ENCODE results near the gene OR5H15. TPM values are rescaled to one million over a fixed set of nuclear protein-coding genes. Genes with fewer than 3 reads are reported as not detected.
"Not testable (repeated sequence)": the region's sequence is repeated elsewhere in the genome, so short reads cannot be mapped to it uniquely, and the experiment has no call there.

Gene OR5H15
- not detected in 2 replicates for total RNA-seq (2014; rRNA removed; shearing (Covaris generic))
- not detected in 2 replicates for polyA plus RNA-seq (2015; cell fraction: cytosol; rRNA removed)
- not detected in 2 replicates for polyA plus RNA-seq (2015; cell fraction: nucleus; rRNA removed)

DNA sequence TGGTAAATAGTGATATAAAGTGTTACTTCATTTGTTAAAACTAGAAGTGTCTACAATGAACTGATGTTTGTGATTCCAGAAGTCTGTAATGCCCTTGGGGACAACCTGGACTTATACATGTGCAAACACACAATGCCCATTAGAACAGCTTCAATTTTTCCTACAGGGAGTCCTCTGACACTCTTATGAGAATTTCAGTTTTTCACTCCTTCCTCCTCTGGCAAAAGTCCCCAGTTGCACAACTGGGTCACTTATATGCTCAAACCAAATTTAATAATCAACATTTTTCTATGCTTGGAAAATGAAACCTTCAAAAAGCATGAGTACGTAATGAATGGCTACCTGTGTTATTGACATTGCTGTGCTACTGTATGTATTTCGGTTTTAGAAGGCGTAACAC lies at the start of gene OR5H15:
OR5H15 (plus strand) TSS at position 301 of the 400 bp plus-strand sequence. CDS start 2,004 bp downstream, outside the sequence.
- no peak for DNase-seq (ENCODE audit: low read depth, low spot score)
- in situ Hi-C loops (cut with HindIII; ENCODE audit: low pct_unique_long_range_greater_than_20kb, low sequenced_read_pairs) = no loop called here

DNA sequence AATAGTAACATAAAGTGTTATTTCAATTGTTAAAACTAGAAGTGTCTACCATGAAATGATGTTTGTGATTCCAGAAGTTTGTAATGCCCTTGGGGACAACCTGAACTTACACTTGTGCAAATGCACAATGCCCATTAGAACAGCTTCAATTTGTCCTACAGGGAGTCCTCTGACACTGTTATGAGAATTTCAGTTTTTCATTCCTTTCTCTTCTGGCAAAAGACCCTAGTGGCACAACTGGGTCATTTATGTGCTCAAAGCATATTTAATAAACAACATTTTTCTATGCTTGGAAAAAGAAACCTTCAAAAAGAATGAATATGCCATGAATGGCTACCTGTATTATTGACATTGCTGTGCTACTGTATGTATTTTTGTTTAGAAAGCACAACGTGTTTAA lies 36.1 kb upstream of the OR5H15 start, which contains the start of gene OR5H1:
OR5H1 (plus strand) TSS at position 301 of the 400 bp plus-strand sequence. CDS start 1,977 bp downstream, outside the sequence.
- DNase-seq (ENCODE audit: low read depth, low spot score) = no peak
- in situ Hi-C loops (cut with HindIII; ENCODE audit: low pct_unique_long_range_greater_than_20kb, low sequenced_read_pairs) = no loop called here

DNA sequence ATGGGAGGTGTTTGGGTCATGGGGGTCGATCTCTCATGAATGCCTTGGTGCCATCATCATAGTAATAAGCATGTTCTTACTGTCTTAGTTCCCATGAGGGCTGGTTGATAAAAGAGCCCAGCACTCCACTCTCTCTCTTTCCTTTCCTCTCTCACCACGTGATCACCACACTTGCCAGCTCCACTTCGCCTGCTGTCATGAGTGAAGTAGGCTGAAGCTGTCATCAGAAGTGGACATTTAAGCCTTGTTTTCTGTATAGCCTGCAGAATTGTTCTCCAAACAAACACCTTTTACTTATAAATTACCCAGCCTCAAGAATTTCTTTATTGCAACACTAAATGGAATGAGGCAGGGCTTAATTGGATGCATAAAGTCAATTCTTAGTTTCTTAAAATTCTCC lies 29.9 kb upstream of the OR5H15 start:
- in situ Hi-C loops (cut with HindIII; ENCODE audit: low pct_unique_long_range_greater_than_20kb, low sequenced_read_pairs) = no loop called here
- no peak for DNase-seq (ENCODE audit: low read depth, low spot score)

DNA sequence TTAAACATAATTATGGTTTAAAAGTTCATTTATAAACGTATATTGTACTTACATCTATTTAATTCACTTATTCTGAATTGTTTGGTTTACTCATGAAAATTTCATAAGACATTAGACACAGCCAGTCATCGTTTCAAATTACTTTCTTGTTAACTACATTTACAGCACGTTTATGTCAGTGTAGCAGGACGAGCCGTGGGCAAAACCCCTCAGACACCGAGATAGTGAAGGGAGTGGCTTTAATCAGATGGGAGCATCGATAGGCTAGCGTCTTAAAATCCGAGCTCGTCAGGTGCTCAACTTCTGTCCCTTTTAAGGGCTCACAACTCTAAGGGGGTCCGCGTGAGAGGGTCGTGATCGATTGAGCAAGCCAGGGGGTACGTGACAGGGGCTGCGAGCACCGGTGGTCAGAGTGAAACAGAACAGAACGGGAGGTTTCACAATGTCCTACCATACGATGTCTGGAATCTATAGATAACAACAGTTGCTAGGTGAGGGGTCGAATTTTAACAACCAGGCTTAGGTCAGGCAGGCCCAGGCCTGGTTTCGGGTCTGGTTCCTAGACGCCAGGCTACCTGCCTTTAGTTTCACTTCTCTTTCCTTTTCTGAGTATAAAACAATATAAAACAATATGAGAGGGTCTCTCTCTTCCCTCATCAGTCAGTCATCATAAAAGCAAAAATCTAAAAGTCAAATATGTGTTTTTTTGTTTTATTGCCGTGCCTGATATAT lies 28.5 kb upstream of the OR5H15 start:
- in situ Hi-C loops (cut with HindIII; ENCODE audit: low pct_unique_long_range_greater_than_20kb, low sequenced_read_pairs); DNase-seq (ENCODE audit: low read depth, low spot score): not testable (repeated sequence)

DNA sequence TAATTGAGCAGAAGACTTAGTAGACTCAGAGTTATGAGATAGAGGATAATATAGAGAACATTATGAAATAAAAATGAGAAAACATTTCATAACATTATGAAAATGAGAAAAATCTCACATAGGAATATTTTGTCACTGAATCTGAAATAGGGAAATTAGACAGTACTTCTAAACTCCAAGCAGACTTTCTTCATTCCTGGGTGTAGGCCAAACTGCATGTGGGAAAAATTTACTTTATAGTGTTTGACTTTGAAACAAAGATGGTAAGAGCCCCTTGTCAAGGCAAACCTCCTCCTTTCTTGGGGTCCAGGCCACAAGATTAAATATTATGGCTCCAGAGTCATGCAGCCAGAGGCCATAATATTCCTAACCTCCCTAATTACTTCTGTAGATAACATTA lies 26.0 kb upstream of the OR5H15 start:
- in situ Hi-C loops (cut with HindIII; ENCODE audit: low pct_unique_long_range_greater_than_20kb, low sequenced_read_pairs) = no loop called here
- no peak for DNase-seq (ENCODE audit: low read depth, low spot score)

DNA sequence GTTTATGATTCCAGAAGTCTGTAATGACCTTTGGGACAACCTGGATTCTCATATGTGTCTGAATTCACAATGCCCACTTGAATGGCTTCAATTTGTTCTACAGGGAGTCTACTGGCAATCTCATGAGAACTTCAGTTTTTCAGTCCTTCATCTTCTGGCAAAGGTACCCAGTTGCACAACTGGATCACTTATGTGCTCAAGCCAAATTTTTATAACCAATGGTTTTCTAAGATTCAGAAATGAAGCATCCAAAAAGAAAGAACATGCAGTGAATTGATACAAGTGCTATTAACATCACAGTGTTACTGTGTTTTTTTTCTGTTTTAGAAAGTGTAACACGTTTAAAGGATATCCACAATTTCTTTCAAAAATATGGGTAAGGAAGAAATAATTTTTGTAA lies 19.3 kb upstream of the OR5H15 start, which contains the start of gene OR5H14:
OR5H14 (plus strand) TSS at position 301 of the 400 bp plus-strand sequence. CDS start 1,907 bp downstream, outside the sequence.
- in situ Hi-C loops (cut with HindIII; ENCODE audit: low pct_unique_long_range_greater_than_20kb, low sequenced_read_pairs) = no loop called here
- DNase-seq (ENCODE audit: low read depth, low spot score) = no peak

DNA sequence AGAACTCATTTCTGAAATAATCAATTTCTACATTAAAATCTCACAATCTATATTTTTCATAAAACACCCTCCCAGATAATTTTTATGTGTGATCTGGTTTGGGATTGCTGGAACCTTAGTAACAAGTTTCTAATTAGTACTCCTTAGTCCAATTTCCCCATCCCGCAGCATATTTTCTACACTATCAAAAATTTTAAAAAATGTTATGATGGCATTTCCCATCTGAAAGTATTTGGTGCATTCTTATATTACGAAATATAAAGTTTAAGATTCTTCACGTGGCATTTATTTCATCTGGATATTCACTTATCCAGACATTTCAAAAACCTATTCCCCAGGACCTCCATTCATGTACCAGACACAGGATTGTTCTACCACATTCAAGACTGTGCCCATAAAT lies 17.7 kb upstream of the OR5H15 start:
- in situ Hi-C loops (cut with HindIII; ENCODE audit: low pct_unique_long_range_greater_than_20kb, low sequenced_read_pairs) = no loop called here

DNA sequence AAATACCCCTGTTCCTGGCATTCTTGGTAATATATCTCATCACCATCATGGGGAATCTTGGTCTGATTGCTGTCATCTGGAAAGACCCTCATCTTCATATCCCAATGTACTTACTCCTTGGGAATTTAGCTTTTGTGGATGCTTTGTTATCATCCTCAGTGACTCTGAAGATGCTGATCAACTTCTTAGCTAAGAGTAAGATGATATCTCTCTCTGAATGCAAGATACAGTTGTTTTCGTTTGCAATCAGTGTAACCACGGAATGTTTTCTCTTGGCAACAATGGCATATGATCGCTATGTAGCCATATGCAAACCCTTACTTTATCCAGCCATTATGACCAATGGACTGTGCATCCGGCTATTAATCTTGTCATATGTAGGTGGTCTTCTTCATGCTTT lies 17.0 kb upstream of the OR5H15 start:
- in situ Hi-C loops (cut with HindIII; ENCODE audit: low pct_unique_long_range_greater_than_20kb, low sequenced_read_pairs); DNase-seq (ENCODE audit: low read depth, low spot score): not testable (repeated sequence)

More for the DNA sequence above, 17.7 kb upstream of the OR5H15 start:
- no peak for DNase-seq (ENCODE audit: low read depth, low spot score)

DNA sequence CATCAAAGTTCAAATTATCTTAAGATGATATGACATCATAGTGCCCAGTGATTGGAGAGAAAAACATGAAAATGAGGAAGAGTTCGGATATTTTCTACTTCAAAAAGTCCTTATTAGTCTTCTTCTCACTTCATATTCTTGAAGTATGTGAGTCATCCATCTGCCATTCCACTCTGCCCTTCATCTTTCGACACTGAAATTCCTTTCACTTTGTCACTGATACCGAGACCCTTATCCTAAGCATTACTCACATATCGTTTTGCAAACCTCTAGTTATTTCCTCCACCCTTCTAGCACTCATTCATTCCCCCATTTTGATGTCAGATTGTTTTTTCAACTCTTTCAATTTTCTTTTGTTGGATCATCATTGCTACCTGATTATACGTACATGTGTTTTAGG lies 15.3 kb upstream of the OR5H15 start:
- no peak for DNase-seq (ENCODE audit: low read depth, low spot score)
- in situ Hi-C loops (cut with HindIII; ENCODE audit: low pct_unique_long_range_greater_than_20kb, low sequenced_read_pairs) = no loop called here

DNA sequence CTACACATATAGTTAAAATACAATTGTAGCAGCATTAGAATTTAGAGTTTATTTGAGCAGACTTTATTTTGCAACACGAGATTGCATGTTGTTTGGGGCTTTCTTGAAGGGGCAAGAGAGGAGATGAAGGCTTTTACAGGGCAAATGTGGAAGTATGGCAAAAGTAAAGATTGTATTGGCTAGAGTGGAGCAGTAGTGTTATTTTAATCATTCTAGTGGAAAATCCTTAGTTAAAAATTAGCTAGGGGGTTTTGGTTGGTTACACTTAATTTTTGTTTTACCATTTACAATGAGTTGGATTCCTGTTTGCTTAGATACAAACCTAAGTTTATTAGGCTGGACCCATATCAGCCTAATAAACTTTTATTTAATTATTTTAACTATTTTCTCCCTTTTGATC lies 4.6 kb downstream of the OR5H15 start:
- no peak for DNase-seq (ENCODE audit: low read depth, low spot score)
- in situ Hi-C loops (cut with HindIII; ENCODE audit: low pct_unique_long_range_greater_than_20kb, low sequenced_read_pairs) = no loop called here

DNA sequence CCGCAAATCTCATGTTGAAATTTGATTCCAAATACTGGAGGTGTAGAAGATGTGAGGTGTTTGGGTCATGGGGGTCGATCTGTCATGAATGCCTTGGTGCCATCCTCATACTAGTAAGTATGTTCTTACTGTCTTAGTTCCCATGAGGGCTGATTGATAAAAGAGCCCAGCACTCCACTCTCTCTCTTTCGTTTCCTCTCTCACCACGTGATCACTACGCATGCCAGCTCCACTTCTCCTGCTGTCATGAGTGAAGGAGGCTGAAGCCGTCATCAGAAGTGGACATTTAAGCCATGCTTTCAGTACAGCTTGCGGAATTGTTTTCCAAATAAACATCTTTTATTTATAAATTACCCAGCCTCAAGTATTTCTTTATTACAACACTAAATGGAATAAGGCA lies 6.1 kb downstream of the OR5H15 start:
- in situ Hi-C loops (cut with HindIII; ENCODE audit: low pct_unique_long_range_greater_than_20kb, low sequenced_read_pairs) = no loop called here
- DNase-seq (ENCODE audit: low read depth, low spot score) = peak; percentile 36

DNA sequence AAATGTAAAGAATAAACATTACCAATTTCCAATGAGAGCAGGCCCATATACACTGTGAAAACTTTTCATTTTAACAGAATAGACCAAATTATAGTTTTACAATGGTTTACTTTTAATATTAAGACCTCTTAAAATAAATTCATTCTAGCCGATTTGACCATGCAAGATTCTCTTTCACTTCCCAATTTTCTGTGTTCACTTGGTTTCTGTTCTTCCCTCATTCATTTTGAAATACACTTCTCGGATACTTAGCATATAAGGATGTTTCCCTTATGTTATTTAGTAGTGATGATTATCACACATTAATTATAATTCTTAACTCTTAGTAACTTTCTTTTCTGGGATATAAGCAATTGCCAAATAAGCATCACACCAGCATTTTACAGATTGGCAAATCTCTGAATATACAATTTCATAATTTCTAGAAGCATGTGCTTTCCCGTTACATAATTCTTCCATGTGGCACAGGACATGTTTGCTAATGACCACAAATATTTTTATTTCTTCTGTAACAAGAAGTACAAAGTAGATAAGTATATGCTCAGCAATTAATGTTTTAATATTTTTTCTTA lies 13.9 kb downstream of the OR5H15 start:
- in situ Hi-C loops (cut with HindIII; ENCODE audit: low pct_unique_long_range_greater_than_20kb, low sequenced_read_pairs) = no loop called here
- DNase-seq (ENCODE audit: low read depth, low spot score) = no peak

DNA sequence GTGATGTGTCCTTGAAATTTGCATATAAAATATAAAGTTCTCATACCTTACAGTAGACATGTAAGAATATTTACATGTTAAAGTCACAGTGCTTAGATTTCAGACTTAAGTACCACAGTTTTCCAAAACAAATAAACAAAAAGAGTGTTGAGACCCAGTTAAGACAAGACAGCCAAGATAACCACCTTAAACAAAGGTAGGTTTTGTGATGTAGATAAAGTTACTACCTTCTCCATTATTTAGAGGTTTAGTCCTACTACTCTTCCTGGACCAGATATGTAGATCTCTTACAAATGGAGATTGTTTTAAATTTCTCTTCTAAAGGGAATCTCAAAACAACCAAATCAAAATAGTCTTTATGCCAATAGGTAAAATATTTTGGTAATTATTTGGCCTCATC lies 15.7 kb downstream of the OR5H15 start:
- DNase-seq (ENCODE audit: low read depth, low spot score) = no peak
- in situ Hi-C loops (cut with HindIII; ENCODE audit: low pct_unique_long_range_greater_than_20kb, low sequenced_read_pairs) = no loop called here

DNA sequence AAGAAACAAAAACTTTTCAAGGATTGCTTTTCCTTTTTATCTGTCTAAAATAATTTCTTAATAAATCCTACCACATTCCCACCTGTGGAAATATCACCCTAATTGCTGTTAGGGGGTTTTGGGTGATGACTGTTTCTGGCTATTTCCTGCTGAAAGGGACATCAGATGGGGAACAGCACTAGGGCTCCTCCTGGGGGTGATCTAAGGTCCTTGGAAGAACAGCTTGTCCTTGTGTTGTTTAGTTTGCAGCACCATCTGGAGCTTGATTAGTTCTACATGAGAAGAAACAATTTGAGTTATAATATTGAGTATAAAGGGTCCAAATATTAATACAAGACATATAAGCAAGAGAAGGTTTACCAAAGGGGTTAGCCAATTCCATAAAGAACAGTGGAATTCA lies 18.7 kb downstream of the OR5H15 start:
- DNase-seq (ENCODE audit: low read depth, low spot score) = peak; percentile 33
- in situ Hi-C loops (cut with HindIII; ENCODE audit: low pct_unique_long_range_greater_than_20kb, low sequenced_read_pairs) = no loop called here

DNA sequence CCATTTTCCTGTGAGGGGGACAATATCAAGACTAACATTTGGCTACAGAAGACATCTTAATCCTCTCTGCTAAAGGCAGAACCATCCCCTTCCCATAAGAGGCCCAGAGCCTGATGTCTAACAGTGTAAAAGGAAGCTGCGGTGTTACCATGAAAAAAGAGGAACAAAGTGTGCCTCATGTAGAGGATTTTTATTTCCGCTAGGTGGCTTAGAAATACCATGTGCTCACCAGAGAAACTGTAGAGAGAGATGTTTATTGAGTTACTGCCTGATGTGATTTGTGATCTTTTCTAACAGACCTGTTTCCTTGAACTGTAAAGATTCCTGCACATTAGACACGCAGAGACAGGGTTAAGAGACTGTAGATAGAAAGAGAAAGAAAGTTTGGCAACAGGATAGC lies 22.0 kb downstream of the OR5H15 start:
- in situ Hi-C loops (cut with HindIII; ENCODE audit: low pct_unique_long_range_greater_than_20kb, low sequenced_read_pairs) = no loop called here
- peak; percentile 64 for DNase-seq (ENCODE audit: low read depth, low spot score)

DNA sequence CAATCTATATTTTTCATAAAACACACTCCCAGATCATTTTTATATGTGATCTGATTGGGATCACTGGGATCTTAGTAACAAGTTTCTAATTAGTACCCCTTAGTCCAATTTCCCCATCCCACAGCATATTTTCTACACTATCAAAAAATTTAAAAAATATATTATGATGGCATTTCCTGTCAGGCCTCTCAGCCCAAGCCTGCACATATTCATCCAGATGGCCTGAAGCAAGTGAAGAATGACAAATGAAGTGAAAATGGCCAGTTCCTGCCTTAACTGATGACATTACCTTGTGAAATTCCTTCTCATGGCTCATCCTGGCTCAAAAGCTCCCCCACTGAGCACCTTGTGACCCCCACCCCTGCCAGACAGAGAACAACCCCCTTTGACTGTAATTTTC lies 24.4 kb downstream of the OR5H15 start:
- in situ Hi-C loops (cut with HindIII; ENCODE audit: low pct_unique_long_range_greater_than_20kb, low sequenced_read_pairs); DNase-seq (ENCODE audit: low read depth, low spot score): not testable (repeated sequence)

DNA sequence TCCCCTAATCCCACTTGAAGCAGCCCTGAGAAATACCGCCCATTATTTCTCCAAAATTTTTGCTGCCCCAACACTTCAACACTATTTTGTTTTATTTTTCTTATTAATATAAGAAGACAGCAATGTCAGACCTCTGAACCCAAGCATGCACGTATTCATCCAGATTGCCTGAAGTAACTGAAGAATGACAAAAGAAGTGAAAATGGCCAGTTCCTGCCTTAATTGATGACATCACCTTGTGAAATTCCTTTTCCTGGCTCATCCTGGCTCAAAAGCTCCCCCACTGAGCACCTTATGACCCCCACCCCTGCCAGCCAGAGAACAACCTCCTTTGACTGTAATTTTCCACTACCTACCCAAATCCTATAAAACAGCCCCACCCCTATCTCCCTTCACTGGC lies 29.8 kb downstream of the OR5H15 start:
- in situ Hi-C loops (cut with HindIII; ENCODE audit: low pct_unique_long_range_greater_than_20kb, low sequenced_read_pairs); DNase-seq (ENCODE audit: low read depth, low spot score): not testable (repeated sequence)

DNA sequence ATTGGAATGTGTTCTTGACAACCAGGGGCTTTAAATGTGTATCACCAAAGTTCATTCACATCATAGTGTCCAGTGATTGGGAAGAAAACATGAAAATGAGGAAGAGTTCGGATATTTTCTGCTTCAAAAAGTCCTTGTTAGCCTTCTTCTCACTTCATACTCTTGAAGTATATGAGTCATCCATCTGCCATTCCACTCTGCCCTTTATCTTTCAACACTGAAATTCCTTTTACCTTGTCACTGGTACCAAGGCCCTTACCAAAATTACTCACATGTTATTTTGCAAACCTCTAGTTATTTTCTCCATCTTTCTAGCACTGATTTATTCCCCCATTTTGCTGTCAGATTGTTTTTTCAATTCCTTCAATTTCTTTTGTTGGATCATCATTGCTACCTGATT lies 32.5 kb downstream of the OR5H15 start:
- in situ Hi-C loops (cut with HindIII; ENCODE audit: low pct_unique_long_range_greater_than_20kb, low sequenced_read_pairs) = no loop called here
- DNase-seq (ENCODE audit: low read depth, low spot score) = no peak

DNA sequence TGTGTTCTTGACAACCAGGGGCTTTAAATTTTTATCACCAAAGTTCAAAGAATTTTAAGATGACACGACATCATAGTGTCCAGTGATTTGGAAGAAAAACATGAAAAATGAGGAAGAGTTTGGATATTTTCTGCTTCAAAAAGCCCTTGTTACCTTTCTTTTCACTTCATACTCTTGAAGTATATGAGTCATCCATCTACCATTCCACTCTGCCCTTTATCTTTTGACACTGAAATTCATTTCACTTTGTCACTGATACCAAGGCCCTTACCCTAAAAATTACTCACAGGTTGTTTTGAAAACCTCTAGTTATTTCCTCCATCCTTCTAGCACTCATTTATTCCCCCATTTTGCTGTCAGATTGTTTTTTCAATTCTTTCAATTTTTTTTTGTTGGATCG lies 42.7 kb downstream of the OR5H15 start:
- DNase-seq (ENCODE audit: low read depth, low spot score) = no peak
- in situ Hi-C loops (cut with HindIII; ENCODE audit: low pct_unique_long_range_greater_than_20kb, low sequenced_read_pairs) = no loop called here

Data from SK-MEL-5 (cell line).